Activated naive CD4-positive, alpha-beta T cell treated with Interleukin-2 at 50 U/mL for 16 hours (primary cell): ENCODE data around the gene IFIT1B.
"Not testable (repeated sequence)": the region's sequence is repeated elsewhere in the genome, so short reads cannot be mapped to it uniquely, and the experiment has no call there.

Source experiments
- DNase-seq: peaks from one replicate; pipeline ENCODE4 v3.0.0-alpha.2; 2020

The IFIT1B gene, protein sequence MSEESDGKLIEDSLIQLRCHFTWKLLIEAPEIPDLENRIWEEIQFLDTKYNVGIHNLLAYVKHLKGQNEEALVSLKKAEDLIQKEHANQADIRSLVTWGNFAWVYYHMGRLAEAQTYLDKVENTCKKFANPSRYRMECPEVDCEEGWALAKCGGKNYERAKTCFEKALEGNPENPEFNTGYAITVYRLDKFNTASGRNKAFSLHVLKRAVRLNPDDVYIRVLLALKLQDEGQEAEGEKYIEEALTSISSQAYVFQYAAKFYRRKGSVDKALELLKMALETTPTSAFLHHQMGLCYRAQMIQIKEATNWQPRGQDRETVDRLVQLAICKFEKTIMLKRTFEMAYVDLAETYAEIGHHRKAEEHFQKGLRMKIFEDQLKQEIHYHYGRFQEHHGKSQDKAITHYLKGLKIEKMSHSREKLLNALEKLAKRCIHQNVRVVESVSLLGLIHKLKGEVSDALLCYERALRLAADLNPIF

DNA sequence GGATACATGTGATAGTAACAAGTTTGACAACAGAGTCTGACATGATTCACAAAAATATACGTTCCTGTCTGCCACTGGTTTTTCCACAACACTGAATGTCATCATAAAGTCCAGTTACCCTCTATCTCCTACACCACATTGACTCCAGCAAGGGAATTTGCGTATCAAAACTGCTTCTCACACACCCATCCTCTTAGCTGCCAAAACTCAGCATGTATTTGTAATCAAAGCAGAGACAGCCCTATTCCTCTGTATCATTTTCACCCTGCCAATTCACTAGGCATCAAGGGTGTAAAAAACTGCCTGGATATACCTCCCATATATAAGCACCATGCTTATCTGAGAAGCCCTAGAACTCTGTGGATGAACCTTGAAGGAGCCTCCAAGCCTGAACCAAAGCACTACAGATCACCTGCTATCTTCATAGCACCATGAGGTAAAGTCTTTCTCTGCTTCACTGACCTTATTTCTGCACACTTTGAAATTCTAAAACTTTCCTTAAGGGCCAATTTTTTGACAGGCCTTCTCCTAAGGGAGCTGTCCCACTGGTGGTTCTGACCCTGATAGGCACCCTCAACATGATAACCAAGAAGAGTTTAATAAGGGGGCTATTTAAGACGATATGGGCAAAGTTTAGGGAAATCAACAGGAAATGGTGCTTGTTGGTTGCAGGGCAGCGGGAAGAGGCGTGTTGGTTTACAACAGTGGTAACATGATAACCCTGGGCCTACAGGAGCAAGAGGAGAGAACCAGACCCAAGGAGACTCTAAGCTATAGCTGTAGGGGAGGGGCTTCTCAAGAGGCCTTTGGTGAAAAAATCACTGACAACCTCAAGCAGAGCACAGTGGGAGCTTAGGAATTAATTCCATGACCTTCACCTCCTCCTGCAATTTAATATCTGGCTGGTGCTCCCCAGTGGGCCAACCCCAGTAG is at the start of gene IFIT1B:
Gene IFIT1B, plus strand, starts transcription at position 352 of the 933 bp plus-strand sequence. Its CDS starts 80 bp downstream, at position 432.
- DNase-seq, result no peak

DNA sequence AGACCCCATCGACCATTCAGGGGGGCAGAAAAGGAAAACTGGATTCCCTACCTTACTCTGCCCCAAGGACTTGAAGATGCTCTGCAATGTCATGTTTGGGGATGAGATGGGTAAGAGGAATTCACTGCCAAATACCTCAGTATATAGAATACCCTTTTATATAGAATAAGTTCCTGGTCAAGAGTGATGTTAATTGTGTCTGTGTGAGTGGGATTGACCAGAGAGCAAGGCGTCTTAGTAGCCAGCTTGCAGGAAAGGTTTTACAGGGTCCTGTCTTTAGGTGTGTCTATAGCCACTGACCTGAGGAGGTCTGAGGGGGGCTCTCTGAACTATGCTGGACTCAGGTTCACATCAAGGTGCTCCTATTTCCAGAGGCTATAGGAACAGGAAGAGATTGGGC is 48.7 kb upstream of the IFIT1B start:
- no peak for DNase-seq

DNA sequence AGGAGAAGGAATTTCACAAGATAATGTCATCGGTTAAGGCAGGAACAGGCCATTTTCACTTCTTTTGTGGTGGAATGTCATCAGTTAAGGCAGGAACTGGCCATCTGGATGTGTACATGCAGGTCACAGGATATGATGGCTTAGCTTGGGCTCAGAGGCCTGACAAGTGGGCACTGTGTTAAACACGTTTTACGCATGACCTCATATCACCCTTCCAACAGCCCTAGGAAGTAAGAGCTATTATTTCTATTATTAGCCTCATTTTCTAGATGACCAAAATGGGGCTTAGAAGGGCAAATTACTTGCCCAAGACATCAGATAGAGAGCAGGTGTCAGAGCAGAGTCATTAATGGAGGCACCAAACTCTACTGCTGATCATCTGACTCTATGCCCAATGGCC is 47.8 kb upstream of the IFIT1B start:
- not testable (repeated sequence) for DNase-seq

DNA sequence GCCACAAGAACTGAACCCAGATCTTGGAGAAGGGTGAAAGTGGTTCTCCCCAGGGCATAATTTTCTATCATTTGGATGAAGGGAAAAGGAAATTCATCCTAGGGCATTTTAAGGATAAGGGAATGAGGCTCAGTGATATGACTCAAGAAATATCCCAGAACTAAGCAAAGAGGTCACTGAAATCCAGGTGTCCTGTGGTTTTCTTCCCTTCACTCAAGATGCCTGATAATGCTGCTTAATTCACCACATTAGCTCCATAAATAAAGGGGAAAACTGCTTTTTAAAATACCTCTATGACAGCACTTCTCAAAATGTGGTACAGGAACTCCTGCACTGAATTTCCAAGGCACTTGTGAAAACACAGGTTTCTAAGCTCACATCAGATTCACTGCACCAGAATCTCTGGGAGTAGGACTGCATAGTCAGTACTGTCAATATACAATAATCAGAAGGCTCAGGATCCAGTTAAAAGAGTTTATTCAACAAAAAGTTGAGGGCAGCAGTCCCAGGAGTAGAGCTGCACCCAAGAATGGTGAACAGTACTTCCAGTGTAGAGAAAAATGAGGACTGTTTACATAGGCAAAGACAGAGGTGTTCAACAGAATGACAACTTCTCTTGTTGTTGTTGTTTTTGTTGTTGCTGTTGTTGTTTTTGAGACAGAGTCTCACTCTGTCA is 47.2 kb upstream of the IFIT1B start:
- no peak for DNase-seq

DNA sequence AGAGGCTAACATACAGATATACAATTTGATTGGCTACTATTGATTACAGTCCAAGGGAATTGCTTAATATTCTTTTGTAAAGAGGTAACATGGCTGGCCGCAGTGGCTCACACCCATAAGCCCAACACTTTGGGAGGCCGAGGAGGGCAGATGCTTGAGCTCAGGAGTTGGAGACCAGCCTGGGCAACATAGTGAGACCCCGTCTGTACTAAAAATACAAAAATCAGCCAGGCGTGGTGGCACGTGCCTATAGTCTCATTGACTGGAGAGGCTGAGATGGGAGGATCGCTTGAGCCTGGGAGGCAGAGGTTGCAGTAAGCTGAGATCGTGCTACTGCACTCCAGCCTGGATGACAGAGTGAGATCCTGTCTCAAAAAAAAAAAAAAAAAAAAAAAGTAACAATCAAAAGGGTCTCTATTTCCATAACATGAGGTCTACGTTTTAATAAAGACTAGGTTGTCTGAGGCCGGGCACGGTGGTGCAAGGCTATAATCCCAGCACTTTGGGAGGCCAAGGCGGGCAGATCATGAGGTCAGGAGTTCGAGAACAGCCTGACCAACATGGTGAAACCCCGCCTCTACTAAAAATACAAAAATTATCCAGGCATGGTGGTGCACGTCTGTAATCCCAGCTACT is 46.3 kb upstream of the IFIT1B start:
- DNase-seq, result not testable (repeated sequence)

DNA sequence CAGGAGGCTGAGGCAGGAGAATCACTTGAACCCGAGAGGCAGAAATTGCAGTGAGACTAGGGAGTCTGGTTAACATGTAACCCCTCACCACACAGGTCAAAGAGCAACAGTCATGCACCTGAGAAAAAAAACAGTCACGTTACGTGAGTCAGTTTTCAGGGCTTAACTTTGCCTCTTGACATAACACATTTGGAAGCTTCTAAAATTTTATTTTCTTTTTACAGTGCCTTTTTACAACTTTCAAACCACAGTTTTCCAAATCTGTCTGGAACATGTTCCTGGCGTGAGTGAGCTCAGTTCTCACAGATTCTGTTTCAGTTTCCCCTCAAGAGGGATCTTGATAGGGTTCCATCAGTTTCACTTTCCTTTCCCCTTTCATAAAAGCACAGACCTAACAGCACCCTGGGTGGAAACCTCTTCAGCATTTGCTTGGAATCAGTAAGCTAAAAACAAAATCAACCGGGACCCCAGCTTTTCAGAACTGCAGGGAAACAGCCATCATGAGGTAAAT is 45.7 kb upstream of the IFIT1B start:
- DNase-seq, result peak; percentile 17

DNA sequence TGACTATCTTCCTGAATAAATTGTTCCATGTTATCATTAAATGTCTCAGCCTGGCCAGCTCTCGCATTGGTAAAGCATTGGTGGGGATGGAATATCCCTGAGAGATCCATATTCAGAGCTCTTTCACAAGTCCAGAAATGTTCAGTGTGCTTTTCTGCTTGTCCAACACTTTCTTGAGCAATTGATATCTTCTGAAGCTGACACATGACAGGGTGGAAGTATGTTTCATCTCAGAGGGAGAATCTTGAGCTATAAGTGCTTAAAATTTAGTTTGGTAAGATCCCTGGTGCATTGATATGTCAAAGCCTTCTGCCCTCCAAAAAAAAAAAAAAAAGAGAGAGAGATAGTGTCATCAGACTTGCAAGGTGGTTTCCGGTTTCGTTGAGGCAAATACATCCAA is 42.6 kb upstream of the IFIT1B start:
- no peak for DNase-seq

DNA sequence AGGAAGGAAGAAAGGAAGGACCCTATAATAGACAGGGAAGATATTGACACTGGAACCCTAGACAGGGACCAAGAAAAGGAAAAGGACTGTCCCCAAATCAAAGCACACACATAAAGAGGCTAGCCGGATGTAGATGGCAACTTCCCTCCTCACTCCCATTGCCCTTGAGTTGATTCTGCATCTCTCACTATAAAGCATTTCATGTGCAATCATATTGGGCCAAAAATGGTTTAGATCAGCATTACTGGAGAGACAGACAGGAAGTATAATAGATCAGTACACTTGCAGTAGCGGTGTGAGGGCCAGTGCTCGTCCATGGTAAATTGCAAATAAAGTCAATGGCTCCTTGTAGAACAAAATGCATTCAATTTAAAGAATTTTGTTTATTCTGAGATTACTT is 41.6 kb upstream of the IFIT1B start:
- DNase-seq, result no peak

DNA sequence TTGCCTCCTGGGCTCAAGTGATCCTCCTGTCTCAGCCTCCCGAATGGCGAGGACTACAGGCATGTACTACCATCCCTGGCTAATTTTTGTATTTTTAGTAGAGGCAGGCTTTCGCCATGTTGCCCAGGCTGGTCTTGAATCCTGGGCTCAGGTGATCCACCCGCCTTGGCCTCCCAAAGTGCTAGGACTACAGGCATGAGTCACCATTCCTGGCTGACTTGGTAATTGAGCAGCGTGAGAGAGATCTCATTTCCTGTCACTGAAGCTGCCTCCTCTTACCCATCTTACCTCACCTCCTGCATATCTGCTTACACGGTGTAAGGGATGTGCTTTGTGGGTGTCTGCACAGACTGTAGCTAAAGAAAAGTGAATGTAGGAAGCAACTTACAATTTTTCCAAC is 40.4 kb upstream of the IFIT1B start:
- peak; percentile 29 for DNase-seq

DNA sequence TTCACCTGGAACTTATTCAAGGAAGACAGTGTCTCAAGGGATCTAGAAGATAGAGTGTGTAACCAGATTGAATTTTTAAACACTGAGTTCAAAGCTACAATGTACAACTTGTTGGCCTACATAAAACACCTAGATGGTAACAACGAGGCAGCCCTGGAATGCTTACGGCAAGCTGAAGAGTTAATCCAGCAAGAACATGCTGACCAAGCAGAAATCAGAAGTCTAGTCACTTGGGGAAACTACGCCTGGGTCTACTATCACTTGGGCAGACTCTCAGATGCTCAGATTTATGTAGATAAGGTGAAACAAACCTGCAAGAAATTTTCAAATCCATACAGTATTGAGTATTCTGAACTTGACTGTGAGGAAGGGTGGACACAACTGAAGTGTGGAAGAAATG is 39.1 kb upstream of the IFIT1B start:
- DNase-seq, result no peak

DNA sequence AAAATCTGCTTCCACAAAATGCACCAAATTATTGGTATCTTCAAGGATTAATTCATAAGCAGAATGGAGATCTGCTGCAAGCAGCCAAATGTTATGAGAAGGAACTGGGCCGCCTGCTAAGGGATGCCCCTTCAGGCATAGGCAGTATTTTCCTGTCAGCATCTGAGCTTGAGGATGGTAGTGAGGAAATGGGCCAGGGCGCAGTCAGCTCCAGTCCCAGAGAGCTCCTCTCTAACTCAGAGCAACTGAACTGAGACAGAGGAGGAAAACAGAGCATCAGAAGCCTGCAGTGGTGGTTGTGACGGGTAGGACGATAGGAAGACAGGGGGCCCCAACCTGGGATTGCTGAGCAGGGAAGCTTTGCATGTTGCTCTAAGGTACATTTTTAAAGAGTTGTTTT is 38.0 kb upstream of the IFIT1B start:
- DNase-seq, result no peak

DNA sequence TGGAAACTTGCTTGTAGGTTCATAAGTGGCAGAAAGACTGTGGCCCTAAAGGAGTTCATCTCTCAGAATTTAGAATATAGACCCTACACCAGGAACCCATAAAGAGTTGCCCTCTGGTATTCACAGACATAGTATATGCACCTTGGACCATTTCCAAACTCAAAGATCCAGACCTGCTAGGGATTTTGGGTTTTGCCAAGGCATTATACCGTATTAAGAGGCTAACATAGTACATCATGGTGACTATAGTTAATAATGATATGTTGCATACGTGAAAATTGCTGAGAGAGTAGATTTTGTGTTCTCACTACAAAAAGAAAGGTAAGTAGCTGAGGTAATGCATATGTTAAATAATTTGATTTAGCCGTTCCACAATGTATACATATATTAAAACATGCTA is 36.2 kb upstream of the IFIT1B start:
- DNase-seq, result no peak

DNA sequence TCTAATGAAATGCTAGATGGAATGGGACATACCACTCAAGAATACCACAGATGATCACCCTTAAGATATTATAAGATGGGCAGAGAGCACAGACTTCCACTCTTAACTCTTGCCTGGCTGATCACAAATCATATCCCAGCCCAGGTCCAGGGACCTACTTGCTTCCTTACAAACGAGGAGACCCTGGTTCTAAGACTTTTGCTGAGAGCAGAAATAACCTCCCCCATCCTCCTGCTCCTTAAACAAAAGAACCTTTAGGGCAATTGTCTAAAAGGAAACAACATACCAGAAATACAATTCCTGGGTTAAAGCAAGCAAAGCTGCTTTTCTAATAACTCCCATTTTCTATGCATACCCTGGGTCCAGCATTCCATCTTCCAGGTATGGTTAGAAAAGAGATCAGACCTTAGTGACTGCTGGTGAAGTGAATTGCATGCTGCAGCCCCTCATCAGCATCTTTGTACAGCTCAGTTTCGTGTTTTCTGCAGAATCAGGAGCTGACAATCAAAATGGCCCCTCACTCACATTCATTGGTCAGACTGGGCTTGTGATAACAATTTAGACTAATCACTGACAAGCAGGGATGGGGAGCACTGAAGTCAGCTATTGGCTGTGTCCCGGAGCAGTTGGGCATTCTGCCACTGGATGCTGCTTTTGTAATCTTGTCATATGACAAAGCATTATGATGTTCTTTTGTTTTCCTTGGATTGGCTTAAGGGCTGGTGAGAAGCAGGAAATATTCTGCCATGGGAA is 35.5 kb upstream of the IFIT1B start:
- DNase-seq, result no peak

DNA sequence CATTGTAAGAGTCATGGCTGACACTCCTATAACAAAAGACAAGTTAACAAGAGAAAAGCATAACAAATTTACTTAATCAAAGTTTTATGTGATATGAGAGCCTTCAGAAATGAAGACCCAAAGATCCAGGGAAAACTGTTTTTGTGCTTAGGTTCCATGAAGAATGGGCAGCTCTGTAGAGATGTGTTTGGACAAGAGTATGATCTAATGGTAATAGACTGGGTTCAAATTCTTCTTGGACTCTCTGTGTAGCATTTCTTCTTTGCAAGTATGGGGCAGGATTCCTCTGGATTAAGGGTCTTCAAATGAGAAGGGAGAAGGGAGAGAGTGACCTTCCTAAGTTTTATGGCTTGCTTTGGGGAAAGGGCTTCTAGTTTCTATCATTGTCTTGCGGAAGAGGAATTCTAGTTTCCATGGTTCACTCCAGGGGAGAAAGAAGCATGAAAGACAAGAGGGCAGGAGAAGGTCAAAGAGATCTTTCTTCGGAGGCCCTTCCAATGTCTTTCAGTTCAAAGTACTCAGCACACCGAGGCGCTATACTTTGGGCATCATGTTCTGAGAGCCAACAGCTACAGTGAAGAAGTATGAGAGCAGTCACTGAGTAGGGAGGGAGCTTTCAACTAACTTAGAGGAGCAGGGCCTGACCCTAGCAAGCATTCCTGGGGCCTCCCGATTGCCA is 34.6 kb upstream of the IFIT1B start:
- DNase-seq, result no peak

DNA sequence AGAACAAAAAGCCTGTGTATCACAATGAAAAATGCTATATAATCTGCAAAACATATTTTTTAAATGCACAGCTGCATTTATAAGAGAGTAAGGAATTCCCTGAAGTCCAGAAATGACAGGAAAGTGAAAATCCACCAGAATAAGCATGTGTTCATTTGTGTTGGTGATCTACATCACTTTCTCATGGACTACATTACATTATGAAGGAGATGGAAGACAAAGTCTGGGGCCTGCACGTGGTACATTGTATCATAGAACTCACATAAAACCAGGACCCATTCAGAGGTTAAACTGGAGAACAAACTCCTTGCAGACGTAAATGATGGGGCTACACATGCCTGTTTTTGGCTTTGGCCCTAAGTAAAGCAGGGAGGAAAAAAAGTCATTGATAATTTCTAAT is 33.7 kb upstream of the IFIT1B start:
- DNase-seq, result no peak

DNA sequence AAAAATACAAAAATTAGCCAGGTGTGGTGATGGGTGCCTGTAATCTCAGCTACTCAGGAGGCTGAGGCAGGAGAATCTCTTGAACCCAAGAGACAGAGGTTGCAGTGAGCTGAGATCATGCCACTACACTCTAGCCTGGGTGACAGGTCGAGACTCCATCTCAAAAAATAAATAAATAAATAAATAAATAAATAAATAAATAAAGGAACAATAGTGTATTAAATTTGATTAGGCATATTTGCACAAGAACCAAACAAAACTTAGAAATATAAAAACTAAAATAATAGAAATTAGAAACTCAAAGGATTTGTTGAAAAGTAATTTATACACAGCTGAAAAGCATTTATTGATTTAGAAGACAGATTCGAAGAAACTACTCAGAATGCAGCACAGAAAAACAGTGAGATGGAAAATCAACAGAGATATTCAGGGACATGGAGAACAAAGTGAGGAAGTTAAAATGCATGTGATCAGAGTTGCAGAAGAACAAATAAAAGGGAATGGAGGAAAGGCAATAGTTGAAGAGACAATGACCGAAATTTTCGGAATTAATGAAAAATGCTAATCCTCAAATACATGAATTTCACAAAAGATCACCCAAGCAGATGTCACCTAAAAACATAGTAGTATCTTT is 32.4 kb upstream of the IFIT1B start:
- DNase-seq, result no peak

DNA sequence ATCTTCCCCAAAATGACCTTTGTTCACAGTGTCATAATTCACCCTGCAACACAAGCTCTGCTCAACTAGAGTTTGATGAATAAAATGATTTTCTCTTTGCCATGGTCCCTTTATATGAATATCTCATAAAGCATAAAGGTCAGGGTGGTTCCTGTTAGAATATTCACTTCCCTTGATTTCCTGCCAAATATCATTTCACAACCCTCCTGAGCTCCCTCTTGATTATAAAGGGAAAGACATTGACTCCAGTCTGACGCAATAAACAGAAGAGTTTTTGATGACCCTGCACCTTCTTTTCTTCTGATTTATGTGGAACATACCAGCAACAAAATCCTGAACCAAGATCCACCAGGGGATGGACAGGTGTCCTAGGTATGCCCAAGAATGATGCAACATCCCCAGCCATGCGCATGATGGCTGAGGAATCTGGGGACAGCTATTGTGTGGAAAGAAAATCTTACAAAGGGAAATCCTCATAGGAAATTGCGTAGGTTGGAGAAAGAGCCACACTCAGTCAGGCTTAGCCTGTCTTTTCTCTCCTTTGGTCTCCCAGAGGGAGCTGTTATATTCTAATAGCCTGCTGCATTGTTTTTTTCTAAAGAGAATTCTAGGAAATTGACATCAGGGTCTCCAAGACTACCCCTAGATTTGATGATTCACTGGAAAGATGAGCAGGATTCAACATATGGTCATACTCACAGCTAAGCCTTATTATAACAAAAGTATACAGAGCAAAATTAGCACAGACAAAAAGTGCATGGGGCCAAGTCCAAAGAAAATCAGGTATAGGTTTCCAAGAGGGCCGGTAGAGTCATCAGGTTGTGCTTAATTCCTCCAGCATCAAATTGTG is 31.2 kb upstream of the IFIT1B start:
- no peak for DNase-seq

DNA sequence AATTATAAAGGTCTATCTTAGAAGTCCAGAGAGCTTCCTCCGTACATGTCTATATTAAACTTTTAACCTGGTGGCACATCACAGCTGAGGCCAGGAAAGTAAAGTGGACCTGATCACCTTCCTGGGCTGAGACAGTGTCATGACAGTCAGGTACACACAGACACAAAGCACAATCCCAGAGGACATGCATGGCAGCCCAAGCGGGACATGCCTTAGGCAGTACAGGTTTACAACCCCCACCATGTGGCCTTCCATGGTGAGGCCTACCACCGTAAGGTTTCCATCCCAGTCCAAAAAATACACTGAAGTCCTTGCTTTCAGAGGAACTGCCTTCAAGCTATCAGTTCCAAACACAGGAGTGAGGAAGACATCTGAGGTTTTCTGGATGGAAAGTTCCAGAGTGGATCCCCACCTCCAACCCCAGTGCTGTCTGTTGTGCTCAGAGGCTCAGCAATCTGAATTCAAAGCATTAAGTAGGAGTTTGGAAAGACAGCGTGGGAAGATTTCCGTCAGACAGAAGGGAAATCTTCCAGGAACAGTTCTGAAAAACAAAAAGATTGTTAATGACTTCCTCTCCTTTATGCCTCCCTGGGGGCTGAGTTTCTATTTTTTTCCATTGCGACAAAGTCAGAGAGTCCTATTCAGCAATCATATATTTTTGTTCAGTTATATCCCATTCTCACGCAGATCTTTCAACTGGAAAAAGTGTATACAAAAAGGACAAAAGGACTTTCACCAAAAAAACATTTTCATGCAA is 30.0 kb upstream of the IFIT1B start:
- no peak for DNase-seq

DNA sequence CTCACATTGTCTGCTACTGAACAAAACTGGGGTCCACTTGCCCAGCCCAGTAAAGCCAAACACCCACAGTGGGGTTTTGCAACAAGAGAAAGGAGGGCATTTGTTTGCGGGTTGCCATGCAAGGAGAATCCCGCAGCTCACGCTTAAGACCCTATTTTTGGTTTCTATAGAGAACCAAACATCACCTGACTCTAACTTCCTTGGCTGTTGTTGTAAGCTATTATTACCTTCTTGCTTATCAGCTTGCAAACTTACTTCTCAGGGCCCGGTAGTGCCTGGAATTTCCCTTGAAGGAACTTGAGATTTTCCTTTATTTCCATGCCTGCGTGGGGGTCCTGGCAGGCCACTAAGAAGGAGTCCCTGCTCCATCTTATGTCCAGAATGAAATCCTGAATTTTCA is 29.4 kb upstream of the IFIT1B start:
- DNase-seq, result no peak
